HG03457 (cell line): Measurements from ENCODE around the gene RASL10B.
"Not testable (repeated sequence)": the region's sequence is repeated elsewhere in the genome, so short reads cannot be mapped to it uniquely, and the experiment has no call there.

Source experiments
- ATAC-seq: cut with Tn5 transposase; IDR thresholded peaks from one replicate; pipeline ENCODE4 v1.9.1; 2021; ENCODE audit warnings: moderate number of reproducible peaks; ENCODE audit not compliant: unreplicated experiment

RASL10B gene

GRCh38 chr17:35740997-35741931 is 9.8 kb downstream of the RASL10B start:
- ATAC-seq, result no peak

DNA sequence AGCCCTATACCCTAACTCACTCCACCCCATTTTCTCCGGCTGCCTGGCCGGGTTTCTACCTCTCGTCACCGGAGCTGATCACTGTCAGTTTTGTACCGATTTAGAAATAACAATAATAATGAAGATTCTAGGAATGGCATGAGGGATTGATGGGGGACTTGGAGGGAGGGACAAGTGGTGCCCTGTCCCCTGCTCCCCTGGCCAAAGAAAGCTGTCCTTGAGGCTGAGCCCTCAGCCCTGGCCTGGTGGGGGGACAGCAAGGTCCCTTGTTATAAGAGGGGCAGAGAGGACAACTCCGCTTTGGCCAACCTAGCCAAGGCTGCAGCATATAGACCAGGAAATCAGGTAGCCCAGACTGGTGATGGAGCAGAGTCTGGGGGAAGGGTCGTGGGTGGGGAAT is 11.1 kb downstream of the RASL10B start:
- ATAC-seq, result no peak

DNA sequence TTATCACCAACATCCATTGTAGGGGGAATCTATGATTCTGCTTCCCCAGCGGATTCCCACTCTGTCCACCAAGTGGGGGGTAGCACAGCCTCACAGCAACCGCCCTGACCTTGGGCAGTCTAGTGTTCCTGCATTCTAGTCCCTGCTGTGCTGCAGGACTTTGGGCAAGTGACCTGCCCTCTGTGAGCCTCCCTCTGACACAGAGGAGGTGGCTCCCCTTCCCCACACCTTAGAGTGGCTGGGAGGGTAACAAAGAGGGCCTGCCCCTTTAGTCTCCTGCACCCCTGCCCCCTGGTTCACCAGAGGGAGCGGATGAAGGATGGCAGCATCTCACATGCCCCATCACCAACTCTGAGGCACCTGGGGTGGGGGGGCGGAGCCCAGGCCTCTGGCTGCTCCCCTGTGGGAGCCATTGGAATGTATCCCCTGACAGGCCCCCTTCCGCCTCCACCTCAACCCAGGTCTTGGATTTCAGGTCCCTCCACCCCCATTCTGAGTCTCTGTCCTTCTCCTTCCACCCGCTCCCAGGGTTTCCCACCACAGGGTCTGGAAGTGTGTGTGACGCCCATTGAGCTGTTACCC is 11.5 kb downstream of the RASL10B start:
- ATAC-seq, result no peak

DNA sequence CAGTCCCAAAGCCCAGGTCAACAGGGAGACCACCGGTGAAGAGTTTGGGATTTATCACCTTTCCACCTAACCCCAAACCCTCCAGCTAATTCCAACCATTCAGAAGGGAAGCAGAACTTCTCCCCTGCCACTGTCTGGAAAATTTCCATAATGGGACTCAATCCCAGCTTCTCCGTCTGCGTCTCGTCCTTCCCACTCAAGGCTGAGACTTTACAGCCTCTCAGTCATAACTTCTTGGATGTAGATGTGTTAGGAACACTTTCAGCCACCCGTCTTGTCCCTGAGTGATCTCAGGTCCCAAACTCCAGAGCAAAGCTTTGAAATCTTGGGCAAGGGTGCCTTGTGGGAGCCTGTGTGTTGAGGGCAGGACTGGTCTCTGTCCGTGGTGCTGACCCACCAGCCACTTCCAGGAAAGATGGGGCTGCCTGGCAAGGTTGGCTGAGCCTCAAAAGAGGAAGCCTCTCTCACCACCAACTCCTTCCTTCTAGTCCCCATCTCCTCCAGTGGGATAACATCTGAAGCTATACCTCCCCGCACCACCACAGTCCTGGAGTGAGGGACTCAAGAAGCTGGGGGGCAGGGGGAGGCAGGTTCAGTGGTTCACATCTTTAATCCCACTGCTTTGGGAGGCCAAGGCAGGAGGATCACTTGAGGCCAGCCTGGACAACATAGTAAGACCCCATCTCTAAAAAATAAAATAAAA is 12.3 kb downstream of the RASL10B start:
- ATAC-seq, result no peak

GRCh38 chr17:35744830-35745229 is 13.4 kb downstream of the RASL10B start:
- no peak for ATAC-seq

- no peak for ATAC-seq
These were observed 13.8 kb downstream of the RASL10B start for GRCh38 chr17:35745246-35745645.

DNA sequence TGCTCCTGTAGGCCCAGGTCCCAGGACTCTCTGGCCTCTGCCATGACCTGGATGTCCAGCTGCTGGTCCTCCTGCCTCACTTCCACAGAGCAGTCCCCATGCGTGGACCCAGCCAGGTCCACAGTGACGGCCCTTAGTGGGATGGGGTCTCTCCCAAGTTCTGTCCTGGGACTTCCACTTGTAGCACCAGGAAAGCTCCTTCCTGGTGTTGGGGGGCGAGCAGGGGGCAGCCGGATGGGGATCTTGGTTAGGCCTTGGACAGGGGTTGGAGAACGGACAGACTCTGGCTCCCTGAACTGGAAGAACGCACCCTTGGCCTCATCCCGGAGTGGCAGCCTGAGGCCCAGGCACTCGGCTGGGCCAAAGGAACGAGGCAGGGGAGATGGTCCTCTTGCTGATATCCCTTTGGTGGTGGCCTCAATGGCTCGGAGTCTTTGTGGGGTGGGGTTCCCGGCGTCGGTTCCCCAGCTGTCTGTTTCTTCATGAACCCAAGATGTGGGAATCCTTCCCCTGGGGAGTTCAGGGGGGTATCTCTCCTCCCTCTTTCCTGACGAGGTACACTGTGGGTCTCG is 14.4 kb downstream of the RASL10B start:
- no peak for ATAC-seq

- ATAC-seq, result no peak
These were observed 16.1 kb downstream of the RASL10B start for GRCh38 chr17:35747540-35748017.

DNA sequence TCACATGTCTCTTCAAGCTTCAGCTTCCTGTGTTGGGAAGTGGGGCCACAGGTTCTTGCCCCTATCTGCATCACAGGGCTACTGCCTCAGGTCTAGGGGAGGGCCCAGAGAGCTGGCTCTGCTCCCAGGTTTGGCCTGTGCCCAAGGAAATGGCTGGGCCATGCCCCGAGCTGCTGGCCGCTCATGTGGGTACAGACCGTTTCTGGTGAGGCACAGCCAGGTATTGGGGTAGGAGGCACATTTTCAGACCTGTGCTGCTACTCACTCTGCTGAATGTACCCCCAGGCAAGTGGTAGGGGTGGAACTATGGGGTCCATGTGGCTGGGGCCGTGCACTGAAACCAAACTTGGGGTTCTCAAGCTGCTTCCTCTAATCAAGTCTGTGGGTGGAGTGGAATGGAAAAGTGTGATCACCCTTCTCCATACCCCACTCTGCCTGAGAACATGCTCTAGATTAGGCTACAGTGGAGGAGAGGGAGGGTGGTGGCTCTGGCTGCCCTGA is 17.0 kb downstream of the RASL10B start:
- no peak for ATAC-seq

GRCh38 chr17:35748979-35749378 is 17.5 kb downstream of the RASL10B start:
- no peak for ATAC-seq

- ATAC-seq, result no peak
These were observed 18.3 kb downstream of the RASL10B start for GRCh38 chr17:35749560-35750412.

- no peak for ATAC-seq
These were observed 19.3 kb downstream of the RASL10B start for GRCh38 chr17:35750526-35751395.

- ATAC-seq, result not testable (repeated sequence)
These were observed 20.1 kb downstream of the RASL10B start for GRCh38 chr17:35751541-35751940.

- no peak for ATAC-seq
These were observed 21.0 kb downstream of the RASL10B start for GRCh38 chr17:35752471-35752870.

DNA sequence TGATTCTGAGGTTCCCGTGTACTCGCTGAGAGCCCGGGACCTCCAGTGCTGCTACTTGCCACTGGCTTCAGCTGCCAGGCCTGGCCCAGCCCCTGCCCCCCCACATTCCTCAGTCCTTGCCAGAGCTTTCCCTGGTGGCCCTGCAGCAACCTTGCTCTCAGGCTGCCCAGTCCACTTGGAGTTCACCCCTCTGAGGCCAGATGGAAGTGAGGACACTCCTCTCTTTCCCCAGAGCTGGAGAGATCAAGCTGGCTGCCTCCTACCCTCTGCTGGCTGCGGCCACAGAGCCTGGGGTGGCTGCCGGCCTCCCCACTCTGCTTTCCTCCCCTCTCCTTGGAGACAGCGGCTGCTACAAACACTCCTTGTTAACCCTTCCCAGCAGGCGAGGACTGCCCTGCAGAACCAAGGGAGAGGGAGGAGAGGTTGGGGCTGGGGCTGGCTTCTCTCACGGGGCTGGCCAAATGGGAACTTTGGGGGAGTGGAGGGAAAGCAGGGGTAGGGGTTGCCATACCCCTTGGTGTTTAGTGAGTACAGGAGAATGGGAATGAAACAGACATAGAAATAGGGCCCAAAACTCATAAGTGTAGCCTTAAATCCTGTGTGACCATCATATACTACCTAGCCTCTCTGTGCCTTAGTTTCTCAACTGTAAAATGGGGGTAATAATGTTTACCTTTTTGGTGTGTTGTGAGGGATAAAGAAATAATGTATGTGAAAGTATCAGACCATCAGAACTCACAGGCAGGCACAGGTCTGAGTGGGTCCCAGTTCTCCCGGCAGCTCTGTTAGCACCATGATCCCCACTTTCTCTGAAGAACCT is 21.7 kb downstream of the RASL10B start, which contains the start of gene GAS2L2:
Gene GAS2L2 (minus strand): TSS at position 295 of the 820 bp plus-strand sequence. CDS start 389 bp downstream, outside the sequence.
- no peak for ATAC-seq

DNA sequence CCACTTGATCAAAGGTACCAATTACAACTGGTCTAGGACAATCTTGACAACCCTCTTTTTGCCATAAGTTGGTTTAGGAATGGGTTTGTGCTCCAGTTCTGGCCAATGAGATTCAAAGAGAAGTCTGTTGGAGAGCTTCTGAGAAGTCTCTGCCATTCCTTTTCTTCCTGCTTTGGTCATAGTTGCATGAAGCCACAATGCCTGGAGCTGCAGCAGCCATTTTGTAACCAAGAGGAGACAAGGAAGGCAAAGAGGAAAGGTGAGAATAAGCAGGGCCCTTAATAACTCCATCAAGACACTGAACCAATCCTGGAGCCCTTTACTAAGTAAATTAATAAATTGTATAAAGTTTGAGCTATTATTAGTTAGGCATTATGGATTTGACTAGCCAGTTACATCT is 25.8 kb downstream of the RASL10B start:
- no peak for ATAC-seq

DNA sequence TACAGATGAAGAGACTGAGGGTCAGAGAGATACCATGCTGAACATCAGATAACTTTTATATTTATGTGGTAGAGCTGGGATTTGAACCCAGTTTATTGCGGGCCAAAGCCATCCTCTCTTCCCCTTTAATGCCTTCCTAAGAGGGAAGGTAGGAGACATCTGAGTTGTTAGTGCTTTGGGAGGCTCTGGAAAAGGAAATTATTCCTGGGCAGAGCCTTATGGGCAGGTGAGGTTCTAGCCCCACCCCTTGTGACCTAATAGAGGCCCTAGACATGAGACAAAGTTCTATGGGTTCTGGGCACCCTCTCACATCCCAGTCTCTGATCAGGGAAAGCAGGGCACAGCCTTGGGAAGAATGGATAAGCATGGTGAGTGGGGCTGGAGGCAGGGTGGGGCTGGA is 29.1 kb downstream of the RASL10B start, which contains the start of gene C17orf50:
Gene C17orf50 (plus strand): TSS at position 301 of the 400 bp plus-strand sequence. CDS start 55 bp downstream, at position 356.
- no peak for ATAC-seq

DNA sequence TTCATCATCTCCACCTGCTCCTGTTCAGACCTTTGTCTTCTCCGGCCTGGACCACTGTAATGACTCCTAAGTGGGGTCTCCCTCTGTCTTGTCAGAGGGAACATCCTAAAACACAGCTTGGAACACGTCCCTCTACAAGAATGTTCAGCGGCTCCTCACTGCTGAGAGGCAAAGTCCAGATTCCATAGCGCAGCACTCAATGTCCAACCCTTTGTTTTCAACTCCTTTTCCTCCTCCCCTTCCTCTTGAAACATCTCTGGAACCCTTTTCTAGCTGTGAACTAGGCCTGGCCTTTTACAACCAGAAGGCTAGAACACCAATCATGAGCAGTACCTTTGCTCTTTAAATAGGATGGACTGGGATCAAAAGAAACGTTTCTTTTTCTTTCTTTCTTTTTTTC is 30.2 kb downstream of the RASL10B start:
- ATAC-seq, result no peak
